NT2/D1 (cell line): ENCODE data around the gene MORN1.

ENCODE experiments used
- YY1 ChIP-seq: IDR thresholded peaks from 2 replicates; pipeline ENCODE4 v1.6.1; 2011; ENCODE audit not compliant: insufficient read length, insufficient read depth
- ZNF274 ChIP-seq: IDR thresholded peaks from 2 replicates; pipeline ENCODE4 v1.6.1; 2011; ENCODE audit warnings: mild to moderate bottlenecking, low read depth, low read length

- TF ChIP-seq ZNF274, result no peak
- TF ChIP-seq YY1, result no peak
Measured at GRCh38 chr1:2288816-2289536, 102.4 kb downstream of the MORN1 start.
